ES-I3 (cell line): ENCODE measurements around the gene ELMOD3.
"Not testable (repeated sequence)": the region's sequence is repeated elsewhere in the genome, so short reads cannot be mapped to it uniquely, and the experiment has no call there.

ENCODE experiments used
- H3K36me3 ChIP-seq: 2 replicates; pipeline ENCODE4 v1.6.1; 2013; ENCODE audit warnings: mild to moderate bottlenecking, low read length, control low read depth, moderate library complexity; ENCODE audit not compliant: insufficient read depth
- H3K4me1 ChIP-seq: 2 replicates; pipeline ENCODE4 v1.6.1; 2013; ENCODE audit warnings: mild to moderate bottlenecking, control low read depth, low read length; ENCODE audit not compliant: insufficient read depth
- H3K9ac ChIP-seq: 2 replicates; pipeline ENCODE4 v1.6.1; 2013; ENCODE audit warnings: low read depth, mild to moderate bottlenecking, low read length, moderate library complexity
- H3K9me3 ChIP-seq: 2 replicates; pipeline ENCODE4 v1.6.1; 2013; ENCODE audit warnings: mild to moderate bottlenecking, low read length, moderate library complexity; ENCODE audit not compliant: control insufficient read depth, insufficient read depth

Gene ELMOD3

GRCh38 chr2:85410584-85411404, 56.2 kb downstream of the ELMOD3 start:
- Histone ChIP-seq H3K4me1 (peaks cover 30% of the 10 kb centered on the region), H3K36me3 (no peaks in the 10 kb centered on the region), H3K9me3 (no peaks in the 10 kb centered on the region), H3K9ac (peak overlapping the region; percentile 12; the same call in 1 of the 2 replicates)

- Histone ChIP-seq H3K36me3 (no peaks in the 10 kb centered on the region), H3K9me3 (no peaks in the 10 kb centered on the region), H3K9ac (no peak overlapping the region), H3K4me1 (peaks cover 25% of the 10 kb centered on the region)
Observed at GRCh38 chr2:85411405-85411748, 56.8 kb downstream of the ELMOD3 start.

DNA sequence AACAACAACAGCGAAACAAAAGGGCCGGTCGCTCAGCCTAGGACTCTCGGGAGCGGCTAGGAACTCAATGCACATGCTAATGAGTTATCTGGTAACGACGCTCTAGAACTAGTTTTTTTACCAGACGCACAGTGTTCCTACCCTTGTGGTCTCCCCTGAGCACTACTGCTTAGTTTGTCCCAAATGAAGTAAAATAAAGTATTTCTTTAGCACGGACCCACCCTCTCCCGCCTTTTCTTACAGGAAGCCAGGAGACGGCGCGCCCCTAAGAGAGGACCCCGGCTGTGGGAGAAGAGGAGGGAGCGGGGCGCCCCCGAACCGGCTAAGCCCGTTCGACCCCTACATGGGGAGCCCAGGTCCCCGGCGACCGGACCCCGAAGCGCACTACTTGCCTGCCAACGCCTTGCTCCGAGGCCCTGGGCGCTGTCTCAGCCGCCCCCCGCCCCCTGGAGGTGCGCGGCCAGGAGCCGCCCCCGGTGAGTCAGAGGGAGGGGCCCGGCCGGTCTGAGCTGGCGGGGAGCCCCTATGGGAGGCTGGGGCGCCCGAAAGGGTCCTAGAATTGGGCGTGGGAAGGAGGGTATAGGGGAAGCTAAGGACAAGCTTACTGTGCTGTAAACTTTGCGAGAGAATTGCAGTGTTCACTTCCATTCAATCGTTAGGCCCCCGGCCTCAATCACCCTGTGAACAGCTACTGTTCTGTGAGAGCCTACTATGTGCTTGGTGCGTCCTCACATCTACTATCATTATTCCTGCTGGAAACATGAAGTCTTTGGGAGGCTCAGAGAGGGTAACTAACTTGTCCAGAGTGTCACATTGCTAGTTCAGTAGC, 59.2 kb downstream of the ELMOD3 start:
- no peaks in the 10 kb centered on the region for H3K9me3 ChIP-seq
- H3K9ac ChIP-seq, result peak overlapping the region; percentile 97
- peaks cover 29% of the 10 kb centered on the region for H3K4me1 ChIP-seq
- no peaks in the 10 kb centered on the region for H3K36me3 ChIP-seq

DNA sequence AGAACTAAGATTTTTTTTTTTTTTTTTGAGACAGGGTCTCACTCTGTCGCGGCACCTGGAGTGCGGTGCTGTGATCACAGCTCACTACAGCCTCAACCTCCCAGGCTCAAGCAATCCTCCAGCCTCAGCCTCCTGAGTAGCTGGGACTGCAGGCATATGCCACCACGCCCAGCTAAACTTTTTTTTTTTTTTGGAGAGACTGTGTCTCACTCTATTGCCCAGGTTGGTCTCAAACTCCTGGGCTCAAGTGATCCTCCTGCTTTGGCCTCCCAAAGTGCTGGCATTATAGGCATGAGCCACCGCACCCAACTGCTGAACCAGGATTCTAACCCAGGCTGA, 59.8 kb downstream of the ELMOD3 start:
- H3K4me1 ChIP-seq, result peaks cover 28% of the 10 kb centered on the region
- H3K36me3 ChIP-seq, H3K9me3 ChIP-seq, H3K9ac ChIP-seq: not testable (repeated sequence)

DNA sequence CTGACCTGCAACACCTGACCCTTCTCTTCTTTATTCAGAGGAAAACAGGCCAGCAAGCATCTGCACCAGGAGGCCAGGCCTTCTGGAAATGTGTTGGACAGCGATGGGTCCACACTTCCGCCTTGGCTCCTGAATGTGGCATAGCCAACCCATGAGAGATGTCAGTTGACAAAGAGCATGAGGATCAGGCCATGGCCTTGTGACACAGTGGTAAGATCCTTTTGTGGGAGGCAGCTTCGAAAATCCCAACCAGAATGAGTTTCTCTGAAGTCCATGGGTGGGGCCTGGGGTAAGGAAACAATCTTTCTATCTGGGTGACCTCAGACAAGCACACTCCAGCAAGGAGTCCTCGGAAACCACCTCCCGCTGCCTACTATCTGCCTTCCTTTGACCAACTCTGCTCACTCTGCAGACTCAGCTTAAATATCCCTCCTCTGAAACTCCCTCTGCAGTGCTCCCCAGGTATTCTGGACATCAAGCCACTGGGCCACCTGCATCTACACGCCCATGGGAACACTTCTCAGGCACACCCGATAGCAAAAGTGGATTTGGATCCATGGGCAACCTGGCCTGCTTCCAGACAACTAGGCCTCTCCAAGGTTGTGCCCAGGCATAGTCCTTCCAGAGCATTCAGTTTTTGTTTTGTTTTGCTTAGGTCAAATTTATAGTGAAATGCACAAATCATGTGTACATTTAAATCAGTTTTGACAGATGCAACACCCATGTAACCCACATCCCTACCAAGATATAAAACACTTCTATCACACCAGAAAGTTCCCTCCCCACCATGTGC, 60.4 kb downstream of the ELMOD3 start:
- Histone ChIP-seq H3K36me3 (no peaks in the 10 kb centered on the region), H3K9ac (no peak overlapping the region), H3K9me3 (no peaks in the 10 kb centered on the region), H3K4me1 (peaks cover 24% of the 10 kb centered on the region; the same call in 1 of the 2 replicates)

DNA sequence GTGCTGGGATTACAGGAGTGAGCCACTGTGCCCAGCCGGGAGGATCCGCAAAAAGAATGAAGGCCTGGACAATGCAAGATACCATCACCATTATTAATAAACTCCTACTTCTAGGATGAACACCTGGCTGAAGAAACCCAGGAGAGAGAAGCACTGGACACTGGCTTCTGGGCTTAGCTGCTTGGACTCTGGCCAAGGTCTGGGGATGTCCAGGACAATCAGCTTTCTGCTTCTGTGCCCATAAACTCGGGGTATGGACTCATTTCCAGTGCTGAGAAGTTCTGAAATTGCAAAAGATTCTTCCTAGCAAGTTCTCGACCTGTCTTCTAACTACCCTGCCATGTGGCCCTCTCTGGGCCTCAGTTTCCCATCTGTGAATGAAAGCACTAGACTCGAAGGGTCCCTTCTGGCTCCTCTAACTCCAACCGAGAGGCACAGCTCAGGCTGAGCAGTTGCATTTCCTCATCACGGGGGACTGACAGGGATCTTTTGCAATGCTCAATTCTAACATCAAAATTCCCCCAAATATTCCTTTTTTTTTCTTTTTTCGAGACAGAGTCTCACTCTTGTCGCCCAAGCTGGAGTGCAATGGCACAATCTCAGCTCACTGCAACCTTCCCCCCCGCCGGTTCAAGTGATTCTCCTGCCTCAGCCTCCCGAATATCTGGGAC, 61.5 kb downstream of the ELMOD3 start:
- Histone ChIP-seq H3K9ac (no peak overlapping the region), H3K36me3 (no peaks in the 10 kb centered on the region), H3K4me1 (peaks cover 18% of the 10 kb centered on the region), H3K9me3 (no peaks in the 10 kb centered on the region)

DNA sequence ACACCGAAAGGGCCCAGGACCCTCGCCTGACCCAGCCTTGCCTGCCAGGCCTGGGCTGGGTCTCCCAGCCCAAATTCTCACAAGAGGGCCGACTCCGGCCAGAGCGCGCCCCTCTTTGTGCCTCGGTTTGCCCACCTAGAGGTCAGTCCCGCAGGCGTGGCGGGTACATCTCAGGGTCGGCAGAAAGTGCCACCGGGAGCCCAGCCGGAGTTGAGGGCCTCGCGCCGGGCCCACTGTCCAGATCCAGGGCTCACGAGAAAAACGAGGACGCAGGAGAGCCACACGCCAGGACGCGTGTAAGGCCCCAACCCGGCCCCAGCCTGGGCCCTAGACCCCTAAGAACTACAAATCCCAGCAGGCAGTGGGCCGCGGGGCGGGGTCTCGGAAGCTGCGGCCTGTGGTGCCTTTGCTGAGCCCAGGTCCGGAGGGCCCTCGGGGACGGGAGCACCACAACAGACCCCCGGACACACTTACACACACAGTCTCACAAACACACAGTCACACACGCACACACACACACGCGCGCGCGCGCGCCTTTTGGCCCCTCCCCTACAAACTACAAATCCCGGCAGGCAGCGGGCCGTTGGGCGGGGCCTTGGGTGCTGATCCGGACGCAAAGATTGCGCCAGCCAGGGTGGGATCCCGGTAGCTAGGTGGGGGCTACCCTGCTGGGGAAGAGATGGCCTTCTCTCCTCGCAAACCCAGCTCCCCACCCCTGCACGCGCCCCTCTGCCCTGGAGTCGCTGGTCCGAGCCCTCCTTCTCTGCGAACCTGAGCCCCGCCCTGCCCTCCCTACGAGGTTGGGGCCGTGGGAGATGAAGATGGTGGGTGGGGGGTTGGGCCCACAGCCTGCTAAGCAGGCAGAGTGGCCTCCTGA, 63.8 kb downstream of the ELMOD3 start, which contains the start of gene SH2D6:
Gene SH2D6, plus strand, starts transcription at position 583 of the 877 bp plus-strand sequence. CDS start 10,752 bp downstream, outside the sequence.
- Histone ChIP-seq H3K36me3 (no peaks in the 10 kb centered on the region), H3K9ac (peak within 1 kb of the TSS; percentile 90), H3K4me1 (peaks cover 18% of the 10 kb centered on the region), H3K9me3 (no peaks in the 10 kb centered on the region)

DNA sequence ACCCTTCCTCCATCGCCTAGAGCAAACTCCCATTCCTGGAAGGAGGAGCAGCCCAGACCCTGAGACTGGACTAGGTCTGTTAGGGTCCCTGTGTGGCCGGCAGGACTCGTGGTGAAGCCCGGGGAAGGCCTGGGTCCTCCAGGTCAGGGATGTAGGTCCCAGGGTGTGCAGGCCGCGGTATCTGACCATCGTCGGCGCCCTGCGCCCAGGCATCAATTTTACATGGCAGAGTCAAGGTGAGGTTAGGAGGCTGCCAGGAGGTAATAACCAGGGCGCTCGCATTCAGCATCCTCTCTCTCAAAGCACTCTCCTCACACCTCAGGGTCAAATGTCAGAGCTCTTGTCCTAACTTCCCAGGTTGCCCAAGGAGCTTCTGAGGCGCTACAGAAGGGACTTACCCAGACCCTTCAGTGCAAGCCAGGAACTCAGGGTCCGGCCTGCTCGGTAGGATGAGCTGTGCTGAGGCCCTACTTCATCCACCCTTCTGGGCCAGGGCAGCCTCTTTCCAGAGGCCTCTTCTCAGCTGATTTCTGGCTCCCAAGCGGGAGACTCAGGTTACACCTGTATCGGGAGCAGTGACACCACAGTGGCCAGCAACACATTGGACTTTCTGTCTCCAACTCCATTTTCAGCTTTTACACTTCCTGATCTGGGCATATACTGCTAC, 64.6 kb downstream of the ELMOD3 start:
- Histone ChIP-seq H3K9ac (peak overlapping the region; percentile 90), H3K4me1 (peaks cover 18% of the 10 kb centered on the region), H3K36me3 (no peaks in the 10 kb centered on the region), H3K9me3 (no peaks in the 10 kb centered on the region)

GRCh38 chr2:85420536-85421259, 66.1 kb downstream of the ELMOD3 start:
- H3K36me3 ChIP-seq, result no peaks in the 10 kb centered on the region
- peaks cover 18% of the 10 kb centered on the region for H3K4me1 ChIP-seq
- H3K9me3 ChIP-seq, result no peaks in the 10 kb centered on the region
- H3K9ac ChIP-seq, result no peak overlapping the region

GRCh38 chr2:85421260-85422071, 66.9 kb downstream of the ELMOD3 start:
- Histone ChIP-seq H3K36me3 (no peaks in the 10 kb centered on the region), H3K9me3 (no peaks in the 10 kb centered on the region), H3K4me1 (peaks cover 18% of the 10 kb centered on the region), H3K9ac (no peak overlapping the region)

DNA sequence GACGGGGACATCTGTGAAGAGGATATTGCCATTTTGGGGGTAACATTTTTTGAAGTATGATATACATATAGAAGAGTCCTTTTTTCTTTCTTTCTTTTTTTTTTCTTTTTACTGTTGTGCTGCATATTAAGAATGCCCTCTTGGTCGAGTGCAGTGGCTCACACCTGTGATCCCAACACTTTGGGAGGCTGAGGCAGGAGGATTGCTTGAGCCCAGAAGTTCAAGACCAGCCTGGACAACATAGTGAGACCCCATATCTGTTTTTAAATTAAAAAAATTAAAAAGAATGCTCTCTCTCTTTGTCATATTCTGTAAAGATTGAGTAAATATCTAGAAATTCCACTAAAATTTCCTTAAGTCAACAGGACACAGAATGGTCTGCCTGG, 67.5 kb downstream of the ELMOD3 start:
- Histone ChIP-seq H3K36me3 (no peaks in the 10 kb centered on the region), H3K9me3 (no peaks in the 10 kb centered on the region), H3K4me1 (peaks cover 18% of the 10 kb centered on the region), H3K9ac (no peak overlapping the region)

- no peaks in the 10 kb centered on the region for H3K9me3 ChIP-seq
- no peak overlapping the region for H3K9ac ChIP-seq
- H3K4me1 ChIP-seq, result peaks cover 19% of the 10 kb centered on the region
- no peaks in the 10 kb centered on the region for H3K36me3 ChIP-seq
Observed at GRCh38 chr2:85423525-85423924, 69.0 kb downstream of the ELMOD3 start.
